HG03097 (cell line): ENCODE data around the gene CPED1.
A peak's percentile ranks its signal among the peaks of the same experiment; 100 is the strongest.
"Not testable (repeated sequence)": the region's sequence is repeated elsewhere in the genome, so short reads cannot be mapped to it uniquely, and the experiment has no call there.

Experiments used
- ATAC-seq: cut with Tn5 transposase; IDR thresholded peaks from one replicate; pipeline ENCODE4 v1.9.1; 2021; ENCODE audit not compliant: unreplicated experiment, low FRiP score

CPED1 gene

DNA sequence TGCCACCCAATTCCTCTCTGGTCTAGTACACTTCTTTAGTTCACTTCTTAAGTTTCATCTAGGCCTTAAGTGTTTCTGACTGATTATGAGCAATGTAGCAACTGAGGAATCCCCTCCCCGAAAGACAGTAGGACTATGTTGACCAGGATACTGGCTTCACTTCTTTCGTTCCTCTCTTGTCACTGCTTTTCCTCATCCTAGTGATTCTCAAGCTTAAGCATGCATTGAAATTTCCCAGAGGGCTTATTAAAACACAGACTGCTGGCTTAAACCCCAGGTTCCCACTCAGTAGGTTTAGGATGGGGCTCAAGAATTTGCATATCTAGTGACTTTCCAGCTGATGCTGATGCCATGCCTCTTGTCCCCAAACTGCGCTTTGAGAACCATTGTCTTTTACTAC, 175.7 kb downstream of the CPED1 start:
- no peak for ATAC-seq

DNA sequence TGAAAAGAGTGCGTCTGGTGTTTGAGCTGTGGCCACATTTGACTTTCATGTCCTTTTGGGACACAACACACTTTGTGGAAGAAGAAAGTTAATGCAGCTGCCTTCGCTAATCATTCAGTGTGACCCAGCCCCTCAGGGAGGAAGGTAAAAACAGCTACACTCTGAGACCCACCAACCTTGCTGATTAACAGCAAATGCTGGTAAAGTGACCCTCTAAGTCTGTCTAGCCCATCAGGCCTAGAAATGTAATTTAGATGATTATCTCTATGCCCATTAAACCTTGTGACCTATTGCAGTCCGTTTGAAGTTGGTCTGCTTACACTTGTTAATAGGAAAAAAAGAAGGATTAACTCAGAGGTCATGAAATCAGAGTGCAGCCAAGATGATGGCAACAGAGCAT, 178.4 kb downstream of the CPED1 start:
- no peak for ATAC-seq

DNA sequence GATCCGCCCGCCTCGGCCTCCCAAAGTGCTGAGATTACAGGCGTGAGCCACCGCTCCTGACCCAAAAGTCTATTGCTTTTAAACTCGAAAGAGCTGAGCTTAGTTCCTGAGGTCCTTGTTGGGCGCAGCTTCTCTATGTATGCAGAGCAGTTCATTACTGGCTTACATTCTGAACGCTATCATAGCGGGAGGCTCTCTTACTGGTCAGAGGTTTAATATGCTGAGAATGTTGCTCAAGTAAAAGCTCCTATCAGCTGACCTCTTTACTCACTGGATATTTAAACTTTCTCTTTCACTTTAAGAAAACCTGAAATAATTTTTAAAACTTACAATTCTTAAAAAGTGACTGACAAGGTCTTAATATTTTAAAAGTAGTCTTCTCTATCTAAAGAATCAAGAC, 179.5 kb downstream of the CPED1 start:
- ATAC-seq = no peak

DNA sequence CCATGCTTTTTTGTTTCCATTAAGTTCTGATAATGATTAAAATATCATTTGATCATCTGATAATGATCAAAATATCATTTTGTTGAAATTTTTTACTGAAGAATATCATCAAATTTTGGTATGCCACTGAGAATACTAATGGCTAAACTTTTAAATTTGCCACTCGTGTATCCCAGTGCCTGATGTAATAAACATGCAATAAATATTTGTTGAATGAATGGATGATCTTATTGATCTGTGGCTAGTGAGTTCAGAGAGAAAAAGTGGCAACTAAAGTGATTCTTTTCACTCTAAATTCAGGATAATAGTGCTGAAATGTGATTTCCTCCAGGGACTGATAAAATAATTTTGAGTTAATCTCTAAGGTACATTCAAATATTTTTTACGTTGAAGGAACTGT, 181.0 kb downstream of the CPED1 start:
- ATAC-seq = no peak

DNA sequence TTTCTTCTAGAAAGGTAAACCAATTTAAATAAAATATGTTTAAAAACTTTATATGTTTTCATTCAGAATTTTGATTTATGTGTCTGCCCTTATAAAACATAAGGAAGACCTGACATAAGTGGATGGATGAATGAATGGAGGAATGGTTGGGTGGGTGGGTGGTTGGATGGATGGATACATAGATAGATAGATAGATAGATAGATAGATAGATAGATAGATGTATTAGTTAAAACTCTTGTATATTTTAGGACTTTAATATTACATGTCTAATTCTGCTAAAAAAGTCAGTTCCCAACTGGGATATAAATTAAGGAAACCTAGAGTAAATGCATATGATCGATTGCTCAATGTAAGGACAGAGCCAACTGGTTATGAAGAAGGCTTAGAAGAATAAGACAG, 184.0 kb downstream of the CPED1 start:
- no peak for ATAC-seq

DNA sequence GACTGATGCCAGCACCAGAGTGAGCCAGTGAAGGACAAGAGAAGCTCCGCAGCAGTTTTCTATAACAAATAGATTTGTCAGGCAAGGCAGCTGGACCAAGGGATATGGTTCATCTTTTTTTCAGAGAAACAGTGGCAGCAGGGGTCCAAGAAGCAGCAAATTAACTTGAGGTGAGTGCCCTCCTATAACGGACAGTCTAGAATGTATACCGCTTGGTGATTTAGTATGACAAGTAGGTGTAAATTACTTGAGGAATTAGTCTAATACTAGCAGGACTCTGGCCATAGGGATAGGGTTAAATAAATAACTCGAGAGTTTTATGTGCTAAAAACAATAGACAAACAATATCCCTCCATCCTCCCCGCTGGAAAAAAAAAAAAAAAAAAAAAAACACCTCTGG, 187.3 kb downstream of the CPED1 start:
- no peak for ATAC-seq

DNA sequence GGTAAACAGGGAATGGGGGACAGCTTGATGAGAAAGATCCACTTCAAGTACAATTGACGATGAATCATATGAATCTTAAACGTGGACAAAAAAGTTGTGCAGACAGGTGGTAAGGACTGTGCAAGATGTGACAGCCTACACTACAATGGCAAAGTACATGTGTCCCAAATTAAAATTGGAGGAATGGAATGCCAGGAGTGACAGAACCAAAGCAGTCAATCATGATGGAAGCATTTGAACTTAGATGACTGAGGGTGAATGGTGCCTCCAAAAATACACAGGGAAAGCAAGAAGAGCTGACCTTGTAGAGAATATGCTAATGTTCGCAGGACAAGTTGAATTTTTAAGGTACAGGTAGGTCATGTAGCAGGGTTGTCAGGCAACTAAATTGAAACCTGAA, 189.9 kb downstream of the CPED1 start:
- ATAC-seq = no peak

DNA sequence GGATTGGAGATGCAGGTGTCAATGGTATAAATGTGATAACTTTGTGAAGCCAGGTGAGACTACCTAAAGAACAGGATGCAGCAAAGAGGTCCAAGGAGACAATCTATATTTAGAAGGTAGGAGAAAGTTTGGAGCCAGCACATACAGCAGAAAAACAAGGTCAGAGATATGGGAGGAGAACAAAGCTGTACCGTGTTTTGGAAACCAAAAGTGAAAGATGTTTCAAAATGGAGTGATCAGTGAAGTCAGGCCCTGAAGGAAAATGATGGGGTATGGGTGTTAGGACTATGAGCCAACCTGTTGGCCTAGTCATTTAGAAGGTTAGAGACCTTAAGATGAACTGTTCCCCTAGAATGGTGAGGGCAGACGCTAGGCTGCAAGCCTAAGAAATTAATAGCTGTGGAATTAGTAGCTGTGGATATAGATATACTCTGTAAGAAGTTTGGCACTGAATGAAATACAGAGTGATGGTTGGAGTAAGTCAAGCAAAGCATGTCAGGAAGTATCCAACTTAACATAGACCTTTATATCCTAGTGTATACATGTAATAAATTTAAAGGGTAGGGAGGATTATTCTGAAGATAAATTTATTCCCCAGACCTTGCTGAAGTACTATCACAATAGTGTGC, 190.5 kb downstream of the CPED1 start:
- ATAC-seq = peak; percentile 42

DNA sequence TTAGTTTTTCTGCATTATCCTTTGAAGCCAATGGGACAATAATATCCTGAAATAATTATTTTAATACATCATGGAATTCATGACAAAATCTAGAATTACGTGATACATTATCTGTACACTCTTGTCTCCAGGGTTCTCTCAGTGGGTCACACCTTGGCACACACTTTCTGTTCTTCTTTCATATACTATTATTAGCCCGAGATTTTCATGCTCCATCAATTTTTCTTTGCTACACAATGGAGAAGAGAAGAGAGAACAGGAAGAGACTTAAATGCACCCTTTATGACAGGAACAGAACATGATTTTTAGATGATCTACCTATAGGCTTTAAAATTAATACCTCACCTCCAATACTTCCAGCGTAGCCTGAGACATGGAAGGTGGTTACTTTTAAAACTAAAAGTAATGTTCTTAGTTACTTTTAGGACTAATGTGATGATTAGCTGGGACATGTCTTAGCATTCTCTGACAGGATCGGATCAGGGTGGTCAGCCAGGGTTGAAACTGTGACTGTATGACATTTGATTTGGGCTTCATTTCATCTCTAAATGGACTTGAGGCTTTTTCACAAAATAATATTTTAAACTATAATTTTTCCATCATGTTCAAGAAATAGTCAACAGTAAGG, 192.0 kb downstream of the CPED1 start:
- ATAC-seq = peak; percentile 99

DNA sequence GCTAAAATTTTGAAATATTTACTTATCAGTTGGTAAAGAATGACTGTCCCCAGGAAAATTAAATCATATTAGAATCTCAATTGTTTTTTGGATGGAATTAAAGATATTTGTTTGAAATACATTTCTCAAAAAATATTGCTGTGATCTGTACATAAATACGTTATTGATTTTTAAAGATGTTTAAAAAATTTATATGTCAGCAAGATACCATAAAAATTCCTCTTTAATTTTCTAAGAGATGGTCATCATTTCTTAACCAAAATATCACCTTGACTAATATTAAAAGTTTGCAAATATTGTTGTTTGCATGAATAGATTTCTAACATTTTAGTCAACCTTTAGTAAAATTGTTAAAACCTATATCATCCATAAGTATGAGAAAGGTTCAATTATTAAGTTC, 192.8 kb downstream of the CPED1 start:
- ATAC-seq = no peak

DNA sequence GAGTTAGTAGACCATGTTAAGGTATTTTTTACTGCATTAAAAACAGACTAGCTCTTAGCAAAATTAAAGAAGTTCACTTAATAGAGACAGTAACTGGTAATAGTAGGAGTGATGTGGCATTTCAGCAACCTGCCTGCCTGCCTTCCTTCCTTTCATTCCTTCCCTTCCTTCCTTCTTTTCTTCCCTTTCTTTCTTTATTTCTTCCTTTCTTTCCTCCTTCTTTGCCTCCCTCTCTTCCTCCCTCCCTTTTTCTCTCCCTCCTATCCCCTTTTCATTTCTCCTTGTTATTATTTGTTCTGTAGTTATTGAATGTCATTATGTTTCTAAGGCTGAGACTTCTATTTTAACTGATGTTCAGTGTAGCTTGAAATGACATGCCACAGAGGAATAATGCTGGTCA, 193.8 kb downstream of the CPED1 start:
- ATAC-seq = no peak

DNA sequence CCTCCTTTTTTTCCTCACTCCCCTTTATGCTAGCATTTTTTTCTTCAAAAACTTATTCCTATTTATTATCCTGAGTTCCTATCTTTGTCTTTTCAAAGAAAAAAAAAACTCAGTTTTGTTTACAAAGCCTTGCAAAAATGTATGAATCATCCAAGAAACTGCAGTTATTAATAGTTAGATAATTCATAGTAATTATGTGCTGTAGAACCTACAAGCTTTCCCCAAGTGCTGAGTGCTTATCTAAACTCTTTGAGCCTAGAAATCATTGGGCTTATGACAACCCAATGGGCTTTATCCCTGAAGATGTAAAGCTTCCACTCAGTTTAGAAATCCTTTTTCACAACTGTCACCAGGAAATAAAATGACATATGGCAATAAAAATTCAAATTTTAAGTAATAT, 194.4 kb downstream of the CPED1 start:
- no peak for ATAC-seq

DNA sequence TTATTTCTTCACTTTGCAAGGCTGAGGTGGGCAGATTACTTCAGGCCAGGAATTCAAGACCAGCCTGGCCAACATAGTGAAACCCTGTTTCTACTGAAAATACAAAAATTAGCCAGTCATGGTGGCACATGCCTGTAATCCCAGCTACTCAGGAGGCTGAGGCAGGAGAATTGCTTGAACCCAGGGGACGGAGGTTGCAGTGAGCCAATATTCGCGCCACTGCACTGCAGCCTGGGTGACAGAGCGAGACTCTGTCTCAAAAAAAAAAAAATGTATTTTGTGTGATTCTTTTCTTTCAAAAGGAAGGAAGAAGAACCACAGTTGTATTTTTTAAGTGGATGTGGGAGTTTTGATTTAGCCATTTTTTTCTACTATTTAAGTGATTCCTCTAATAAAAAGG, 195.4 kb downstream of the CPED1 start:
- ATAC-seq = not testable (repeated sequence)

DNA sequence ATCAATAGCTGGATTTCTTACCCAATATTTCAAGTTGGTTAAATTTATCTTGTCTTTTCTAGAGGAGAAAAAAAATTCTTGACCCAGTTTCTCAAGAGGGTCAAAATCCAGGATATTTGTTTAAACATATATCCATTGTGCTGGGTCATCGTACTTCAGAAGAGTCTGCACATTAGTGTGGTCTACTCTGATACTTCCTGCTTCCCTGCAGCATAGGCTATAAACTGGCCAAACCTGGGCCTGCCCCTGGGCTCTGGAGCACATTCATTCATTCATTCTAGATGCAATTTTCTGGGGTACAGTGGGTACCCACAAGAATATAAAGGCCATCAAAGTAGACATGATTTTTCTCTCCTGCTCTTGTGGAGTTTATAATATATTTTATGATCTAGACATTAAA, 198.2 kb downstream of the CPED1 start:
- no peak for ATAC-seq

DNA sequence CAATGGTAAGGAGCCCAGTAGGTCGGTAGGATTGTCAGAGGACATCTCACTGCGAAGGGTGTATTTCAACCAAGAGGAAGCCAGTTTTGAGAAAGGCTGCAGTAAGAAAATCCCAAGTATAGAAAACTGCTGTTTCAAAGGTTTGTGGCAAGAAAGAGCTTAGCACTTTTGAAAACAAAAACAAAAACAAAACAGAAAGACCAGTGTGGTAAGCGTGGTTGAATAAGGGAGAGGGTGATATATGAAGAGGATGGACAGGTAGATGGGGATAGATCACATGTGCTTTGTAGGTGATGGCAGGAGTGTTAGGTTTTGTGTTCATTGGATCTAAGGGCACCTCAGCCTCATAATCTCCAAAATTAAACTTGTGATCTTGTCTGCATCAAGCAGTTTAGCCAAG, 198.7 kb downstream of the CPED1 start:
- ATAC-seq = peak; percentile 88

DNA sequence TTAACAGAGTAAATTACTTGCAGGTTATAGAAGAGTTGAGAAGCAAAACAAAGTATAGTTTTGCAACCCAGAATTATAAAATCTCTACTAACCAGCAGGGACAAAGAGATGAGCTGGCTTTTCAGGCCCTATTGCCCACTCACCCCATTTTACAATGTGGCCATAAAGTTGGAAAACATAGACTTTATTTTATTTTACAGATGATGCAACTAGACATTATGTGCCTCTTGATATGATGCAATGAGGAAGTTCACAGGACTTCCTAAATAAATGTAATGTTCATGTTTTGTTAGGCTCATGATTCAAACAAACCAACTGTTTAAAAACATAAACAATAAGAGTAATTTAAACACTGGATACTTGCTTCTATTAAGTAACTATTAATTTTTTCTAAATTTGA, 199.2 kb downstream of the CPED1 start:
- no peak for ATAC-seq

DNA sequence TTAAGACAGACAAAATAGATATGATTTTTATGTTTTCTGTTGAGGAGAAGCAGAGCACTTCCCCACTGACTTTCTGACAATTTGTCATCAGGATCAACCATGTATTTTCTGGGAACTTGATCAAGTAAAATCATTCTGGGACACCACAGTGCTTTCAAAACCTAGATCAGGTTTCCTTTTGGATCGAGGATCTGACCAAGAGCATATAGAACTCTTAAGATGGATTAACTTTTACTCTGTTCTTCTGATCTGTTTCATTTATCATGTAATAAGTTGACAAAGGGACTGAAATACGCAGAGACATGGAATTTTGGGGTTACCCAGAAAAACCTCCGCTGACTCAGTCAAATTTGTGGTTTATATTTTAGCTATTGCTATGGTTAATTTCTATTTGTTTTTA, 204.3 kb downstream of the CPED1 start:
- ATAC-seq = no peak

DNA sequence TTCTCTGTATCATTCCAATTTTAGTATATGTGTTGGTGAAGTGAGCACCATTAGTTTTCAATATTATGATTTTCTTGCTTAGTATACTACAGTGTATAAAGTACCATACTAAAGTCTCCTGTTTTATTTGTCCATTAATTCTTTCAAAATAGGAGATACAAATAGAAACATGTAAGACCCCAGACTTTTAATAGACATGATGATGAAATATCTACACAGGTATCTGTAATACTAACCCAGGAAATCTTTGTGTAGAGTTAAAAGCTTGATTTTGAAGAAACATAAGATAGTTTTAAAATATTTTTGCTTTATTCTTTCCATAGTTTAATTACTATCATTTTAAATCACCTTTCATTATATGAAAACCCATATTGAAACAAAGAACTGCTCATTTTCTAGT, 206.5 kb downstream of the CPED1 start:
- ATAC-seq = no peak

DNA sequence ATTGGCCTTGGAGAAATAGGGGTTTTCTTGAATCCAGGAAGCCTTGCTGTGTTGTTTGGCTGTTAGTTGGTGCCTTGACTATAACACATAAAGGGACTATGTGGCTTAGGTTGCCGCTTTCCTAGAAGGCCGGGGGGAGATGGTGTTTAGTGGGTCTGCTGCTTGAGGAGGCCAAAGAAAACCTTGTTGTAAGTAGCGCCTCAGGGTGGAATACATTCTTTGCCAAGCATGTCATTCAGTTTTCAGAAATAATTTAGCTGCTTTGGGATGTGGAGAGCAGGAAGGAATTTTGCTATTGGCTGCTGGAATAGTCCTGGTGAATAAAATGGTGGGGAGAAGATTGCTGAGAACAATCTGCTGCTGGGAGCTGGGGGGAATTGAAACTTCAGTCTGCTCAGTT, 207.4 kb downstream of the CPED1 start:
- no peak for ATAC-seq

DNA sequence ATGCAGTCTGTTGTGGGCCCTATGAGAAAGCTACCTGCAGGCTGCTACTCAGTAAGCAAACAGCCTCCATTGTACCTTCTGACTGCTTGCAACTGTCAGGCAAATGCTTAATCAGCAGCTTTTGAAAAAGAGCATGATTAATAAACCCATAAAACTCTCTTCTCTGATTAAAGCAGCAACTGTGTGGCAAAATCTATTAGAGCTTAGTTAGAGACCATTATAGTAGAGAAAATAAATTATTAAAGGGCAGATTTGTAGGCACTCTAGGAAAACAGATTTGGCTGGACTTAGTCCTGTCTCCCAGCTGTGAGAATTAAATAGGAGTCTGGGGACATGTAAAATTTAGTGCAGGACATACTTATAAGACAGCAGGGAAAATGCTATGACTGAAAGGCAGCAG, 207.8 kb downstream of the CPED1 start:
- no peak for ATAC-seq

DNA sequence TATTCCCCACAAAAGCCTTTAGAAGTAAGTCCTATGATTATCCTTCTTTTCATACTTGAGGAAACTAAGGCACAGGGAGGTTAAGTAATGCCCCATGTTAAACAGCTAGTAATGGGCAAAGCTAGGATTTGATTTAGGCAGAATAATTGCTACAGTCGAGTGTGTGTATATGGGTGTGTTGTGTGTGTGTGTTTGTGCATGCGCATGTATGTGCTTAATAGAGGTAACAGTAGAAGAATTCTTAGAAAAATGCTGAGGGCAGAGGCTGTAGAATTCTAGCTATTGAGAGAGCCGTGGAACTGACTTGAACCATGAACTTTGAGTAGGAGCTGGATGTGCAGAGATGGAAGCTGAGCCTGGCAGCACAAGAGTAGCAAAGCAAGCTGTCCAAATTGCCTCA, 208.9 kb downstream of the CPED1 start:
- ATAC-seq = no peak

DNA sequence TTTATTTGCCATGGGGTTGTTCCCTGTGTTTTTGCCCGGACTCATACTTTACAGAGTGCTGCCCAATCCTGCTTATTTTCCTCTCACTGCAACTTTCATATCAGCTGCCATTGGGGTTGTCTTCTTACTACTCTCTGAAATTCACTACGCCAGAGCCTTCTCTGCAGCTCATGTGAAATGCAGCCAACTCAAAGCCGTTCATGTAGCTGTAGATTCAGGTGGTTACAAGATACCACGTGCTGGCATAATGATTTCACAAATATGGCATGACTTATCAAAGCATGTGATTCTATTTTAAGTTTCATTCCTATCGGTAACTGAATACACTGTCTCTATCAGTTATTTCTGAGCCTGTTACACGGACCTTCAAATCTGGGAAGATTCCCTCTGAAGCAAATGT, 210.0 kb downstream of the CPED1 start:
- no peak for ATAC-seq

DNA sequence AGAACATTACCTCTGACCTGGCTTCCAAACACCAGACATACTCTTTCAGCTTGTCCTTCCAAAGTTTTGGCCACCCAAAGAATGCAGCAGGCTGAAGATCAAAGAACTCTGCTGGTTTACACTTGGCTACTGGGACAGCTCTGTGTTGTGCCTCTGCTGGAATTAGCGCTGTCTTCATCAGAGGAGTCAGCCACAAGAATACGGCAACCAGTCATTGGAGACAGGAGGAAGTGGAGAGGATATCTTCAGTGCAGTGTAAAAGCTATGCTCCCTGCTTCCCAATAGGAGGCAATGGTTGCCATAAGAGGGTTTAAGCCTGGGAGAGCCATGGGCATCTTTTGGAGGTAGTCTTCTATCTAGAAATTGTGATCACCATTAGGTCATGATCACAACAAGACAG, 213.6 kb downstream of the CPED1 start:
- ATAC-seq = no peak
